GM15510 (cell line): Measurements from ENCODE around the gene TNFRSF1A.

Source experiments
- POLR2A ChIP-seq: IDR thresholded peaks from 3 replicates; pipeline ENCODE4 v1.6.1; 2011; ENCODE audit warnings: borderline replicate concordance; ENCODE audit not compliant: insufficient read length; ENCODE audit errors: extremely low read depth

Gene TNFRSF1A

DNA sequence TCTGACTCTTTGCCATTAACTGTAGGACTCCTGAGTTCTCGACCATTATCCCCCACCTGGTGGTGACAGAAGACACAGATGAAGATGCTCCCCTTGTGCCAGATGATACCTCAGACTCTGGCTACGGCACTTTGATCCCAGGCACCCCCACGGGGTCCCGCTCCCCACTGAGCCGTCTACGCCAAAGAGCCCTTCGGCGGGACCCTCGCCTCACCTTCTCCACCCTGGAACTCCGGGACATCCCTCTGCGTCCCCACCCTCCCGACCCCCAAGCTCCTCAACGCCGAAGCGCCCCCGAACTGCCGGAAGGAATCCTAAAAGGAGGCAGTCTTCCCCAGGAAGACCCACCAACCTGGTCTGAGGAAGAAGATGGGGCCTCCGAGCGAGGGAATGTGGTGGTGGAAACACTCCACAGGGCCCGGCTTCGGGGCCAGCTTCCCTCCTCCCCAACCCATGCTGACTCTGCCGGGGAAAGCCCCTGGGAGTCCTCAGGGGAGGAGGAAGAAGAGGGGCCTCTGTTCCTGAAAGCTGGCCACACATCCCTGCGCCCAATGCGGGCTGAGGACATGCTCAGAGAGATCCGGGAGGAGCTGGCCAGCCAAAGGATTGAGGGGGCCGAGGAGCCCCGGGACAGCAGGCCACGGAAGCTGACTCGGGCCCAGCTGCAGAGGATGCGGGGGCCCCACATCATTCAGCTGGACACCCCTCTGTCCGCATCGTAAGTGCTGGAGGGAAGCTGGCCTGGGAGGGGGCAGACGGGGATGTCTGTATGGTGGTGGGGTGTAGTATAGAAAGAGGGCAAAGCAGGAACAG, 14.4 kb downstream of the TNFRSF1A start:
- no peak for TF ChIP-seq POLR2A

DNA sequence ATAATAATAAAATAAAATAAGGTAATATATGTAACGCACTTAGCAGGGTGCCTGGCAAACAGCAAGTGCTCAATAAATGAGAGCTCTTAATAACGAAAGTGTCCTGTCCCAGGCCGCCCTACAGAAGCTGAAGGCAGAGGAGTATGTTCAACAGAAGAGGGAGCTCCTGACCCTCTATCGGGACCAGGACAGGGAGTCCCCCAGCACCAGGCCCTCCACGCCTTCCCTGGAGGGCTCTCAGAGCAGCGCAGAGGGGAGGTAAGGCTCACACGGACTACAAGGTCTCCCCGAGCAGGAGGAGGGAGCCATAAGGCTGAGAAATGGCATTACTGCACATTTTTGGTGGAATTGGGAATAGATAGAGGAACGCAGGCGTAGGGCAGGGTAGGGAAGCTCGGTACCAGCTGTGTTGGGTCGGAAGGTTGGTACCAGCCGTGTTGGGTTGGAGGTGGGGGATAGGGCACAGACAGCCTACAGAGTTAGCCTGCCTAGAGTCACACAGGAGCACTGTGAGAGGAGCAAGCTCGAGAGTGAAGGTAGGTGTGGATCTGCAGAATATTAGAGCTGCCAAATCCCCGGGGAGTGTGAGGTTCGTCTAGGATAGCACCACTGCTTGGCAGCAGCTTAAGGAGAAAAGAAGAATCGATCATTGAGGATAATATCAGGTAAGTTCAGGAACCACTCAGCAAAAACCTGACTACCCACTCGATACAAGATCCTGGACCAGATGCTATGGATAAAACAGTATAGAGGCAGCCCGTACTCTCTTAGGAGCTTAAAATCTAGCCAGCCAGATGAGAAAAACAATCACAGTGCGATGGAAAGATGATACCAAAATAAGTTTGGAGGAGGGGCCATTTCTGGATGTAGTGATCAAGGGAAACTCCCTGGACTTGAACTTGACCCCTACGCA, 15.3 kb downstream of the TNFRSF1A start:
- TF ChIP-seq POLR2A: no peak

DNA sequence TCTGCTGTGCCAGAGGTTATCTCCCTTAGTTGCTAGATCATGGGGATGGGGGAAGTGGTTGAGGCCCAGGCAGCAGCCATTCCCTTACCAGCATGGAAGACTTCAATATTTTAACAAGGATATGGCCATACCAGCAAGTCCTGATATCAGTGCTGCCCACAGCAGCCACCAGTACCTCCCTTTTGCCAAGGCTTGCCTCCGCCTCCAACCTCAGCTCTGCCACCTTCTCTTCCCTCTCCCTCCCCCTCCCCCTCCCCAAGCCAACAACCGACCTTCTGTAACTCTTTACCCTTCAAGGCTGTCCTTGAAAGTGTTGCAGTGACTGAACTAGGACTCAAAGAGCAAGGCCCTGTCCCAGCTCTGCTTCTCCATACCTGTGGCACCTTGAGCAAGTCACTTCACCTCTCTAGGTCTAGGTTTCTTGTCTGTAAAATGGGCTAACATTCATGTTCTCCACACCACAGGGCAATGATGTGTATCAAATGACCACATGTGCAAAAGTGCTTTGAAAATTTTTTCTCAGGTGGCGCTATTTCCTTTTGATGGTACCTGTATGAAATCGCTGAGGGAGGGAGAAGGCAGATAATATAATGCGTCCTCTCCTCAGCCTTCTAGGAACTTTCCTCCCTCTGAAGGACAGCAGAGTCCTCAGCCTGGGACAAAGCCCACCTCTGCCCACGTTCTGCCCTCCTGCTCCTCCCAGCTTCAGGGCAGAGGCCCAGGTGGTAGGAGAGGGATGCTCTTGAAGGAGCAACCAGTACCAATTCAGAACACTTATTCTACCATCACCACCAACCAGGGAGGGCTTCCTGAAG, 16.7 kb downstream of the TNFRSF1A start:
- no peak for TF ChIP-seq POLR2A

DNA sequence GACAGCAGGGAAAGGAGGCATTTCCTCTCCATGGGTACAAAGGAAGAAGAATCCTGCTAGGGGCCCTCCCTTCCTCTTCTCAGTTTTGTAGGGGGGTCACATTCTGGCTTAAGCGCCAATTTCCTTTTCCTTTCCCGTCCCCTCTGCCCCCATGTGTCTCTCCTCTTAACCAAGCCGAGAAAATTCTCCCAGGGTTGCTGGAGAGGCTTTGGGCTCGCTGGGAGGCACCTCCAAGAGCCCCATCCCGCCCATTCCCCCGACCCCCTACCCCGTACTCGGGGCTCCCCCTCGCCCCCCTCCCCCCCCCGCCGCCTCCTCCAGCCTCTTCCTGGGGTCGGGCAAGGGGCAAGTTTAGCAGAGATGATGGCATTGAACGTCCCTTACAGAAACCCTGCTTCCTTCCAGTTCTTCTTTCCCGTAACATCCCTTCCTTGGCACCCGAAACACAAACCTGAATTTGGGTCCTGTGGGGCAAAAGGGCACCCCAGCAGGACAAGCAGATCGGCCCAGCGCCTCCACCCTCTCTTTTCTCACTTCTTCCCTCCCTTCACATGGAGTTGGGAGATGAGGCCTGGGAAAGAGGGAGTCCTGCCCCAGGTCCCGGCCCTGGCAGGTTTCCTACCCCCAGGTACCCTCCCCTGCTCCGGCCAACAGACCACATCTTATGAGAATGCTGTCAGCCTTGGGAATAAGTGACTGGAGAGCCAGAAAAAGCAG, 17.7 kb downstream of the TNFRSF1A start:
- TF ChIP-seq POLR2A: no peak

DNA sequence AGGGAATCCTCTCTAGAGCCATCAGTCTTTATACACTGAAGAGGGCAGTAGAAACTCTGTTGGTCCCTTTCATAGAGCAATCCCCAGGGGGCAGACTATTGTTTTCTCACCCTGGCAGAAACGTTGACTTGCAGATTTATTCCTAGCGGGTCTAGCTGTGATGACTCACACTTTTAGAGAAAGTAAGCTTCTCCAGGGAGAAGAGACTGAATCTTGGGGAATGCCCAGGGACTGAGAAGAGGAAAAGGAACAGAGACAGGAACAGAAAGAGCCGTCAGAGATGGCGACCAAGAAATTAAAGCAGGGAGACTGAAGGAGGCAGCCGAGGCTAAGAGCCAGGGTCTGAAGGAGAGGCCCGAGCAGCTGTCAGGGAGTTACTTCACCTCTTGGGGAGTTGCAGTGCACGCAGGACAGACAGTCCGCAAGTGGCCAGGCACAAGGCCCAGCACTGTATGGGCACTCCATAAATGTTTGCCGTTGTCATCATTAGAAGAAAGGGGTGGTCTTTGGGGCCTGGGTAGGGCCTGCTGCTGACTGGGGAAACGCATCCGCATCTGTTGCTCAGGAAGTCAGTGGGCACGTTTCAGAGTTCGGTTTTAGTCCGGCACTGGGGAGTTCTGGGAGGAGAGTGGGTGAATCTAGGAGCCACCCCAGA, 18.4 kb downstream of the TNFRSF1A start:
- no peak for TF ChIP-seq POLR2A

DNA sequence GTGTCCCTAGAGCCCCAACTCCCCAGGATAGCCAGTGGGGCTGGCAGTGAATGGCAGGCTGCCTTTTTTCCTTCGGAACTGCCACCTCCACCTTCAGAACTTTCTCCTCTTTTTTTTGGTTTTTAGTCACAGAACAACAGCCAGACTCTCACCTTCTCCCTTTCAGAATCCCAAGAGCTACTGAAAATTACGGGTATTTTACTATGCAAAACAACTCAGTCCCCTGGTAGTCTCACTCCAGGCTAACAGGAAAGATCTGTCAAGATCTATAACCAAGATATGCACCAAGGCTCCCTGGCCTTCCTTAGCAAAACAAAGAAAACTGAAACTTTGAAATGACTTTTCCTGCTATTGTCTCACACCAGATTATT, 18.9 kb downstream of the TNFRSF1A start:
- TF ChIP-seq POLR2A: no peak

DNA sequence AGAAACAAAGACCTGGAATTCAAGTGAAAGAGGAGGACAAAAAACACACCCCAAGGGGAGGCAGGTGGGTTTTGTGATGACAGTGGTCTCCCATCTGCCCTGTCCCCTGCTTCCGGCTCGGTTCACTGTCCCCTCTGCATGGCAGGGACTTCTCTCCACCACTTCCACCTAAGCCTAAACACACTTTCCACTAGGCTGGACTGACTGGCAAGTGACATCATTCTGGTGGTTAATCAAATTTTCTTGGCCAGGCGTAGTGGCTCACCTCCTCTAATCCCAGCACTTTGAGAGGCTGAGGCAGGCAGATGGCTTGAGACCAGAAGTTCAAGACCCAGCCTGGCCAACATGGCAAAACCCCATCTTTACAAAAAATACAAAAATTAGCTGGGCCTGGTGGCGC, 19.5 kb downstream of the TNFRSF1A start:
- TF ChIP-seq POLR2A: no peak

DNA sequence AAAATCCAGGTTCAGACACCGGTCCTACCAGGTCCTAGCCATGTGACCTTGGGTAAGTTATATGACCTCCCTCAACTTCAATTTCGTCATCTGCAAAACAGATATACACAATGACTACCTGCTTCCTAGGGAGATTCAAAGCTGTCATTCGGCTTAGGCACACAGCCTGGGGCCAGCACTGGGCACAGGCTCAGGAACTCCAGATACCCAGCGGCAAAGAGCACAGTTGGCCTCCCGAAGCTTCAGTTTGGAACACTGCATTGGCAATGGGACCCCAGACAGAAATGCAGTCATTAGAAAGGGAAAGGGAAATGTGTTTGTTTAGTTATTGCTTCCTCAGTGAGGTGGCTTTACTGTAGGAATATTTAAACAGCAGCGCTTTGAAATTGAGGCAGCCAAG, 20.0 kb downstream of the TNFRSF1A start:
- no peak for TF ChIP-seq POLR2A

DNA sequence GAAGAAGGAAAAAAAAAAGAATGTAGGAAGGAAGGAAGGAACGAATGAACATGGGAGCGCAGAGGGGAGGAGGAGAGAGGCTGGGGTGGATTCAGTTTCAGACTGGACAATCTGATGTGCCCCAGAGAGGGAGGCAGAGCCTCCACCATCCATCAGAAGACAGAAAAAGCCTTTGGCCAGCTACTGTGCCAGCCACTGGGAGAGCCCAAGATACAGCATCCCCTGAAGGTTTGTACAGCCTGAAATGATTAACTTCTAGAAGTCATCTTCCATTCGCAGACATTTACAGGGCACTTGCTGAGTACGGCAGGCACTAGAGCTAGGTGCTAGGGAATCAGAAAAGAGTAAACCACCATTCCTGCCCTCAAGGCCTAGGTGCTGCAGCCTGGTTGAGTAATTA, 22.4 kb downstream of the TNFRSF1A start:
- TF ChIP-seq POLR2A: no peak

DNA sequence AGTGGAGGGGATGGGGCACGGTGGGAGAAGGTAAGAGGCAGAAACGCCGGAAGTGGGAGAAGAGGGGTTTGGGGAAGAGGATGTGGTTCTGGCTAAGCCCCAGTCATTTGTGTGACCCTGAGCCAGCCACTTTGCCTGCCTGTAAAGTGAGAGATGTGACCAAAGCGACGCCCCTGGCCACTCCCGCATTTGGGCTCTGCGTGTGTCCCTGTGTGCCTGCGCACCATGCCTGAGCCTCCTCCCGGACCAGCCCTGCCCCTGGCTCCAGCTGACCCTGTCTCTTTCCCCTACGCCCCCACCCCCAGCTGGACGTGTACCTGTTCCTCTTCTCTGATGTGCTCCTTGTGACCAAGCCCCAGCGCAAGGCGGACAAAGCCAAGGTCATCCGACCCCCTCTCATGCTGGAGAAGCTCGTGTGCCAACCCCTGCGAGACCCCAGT, 23.4 kb downstream of the TNFRSF1A start:
- TF ChIP-seq POLR2A: no peak

DNA sequence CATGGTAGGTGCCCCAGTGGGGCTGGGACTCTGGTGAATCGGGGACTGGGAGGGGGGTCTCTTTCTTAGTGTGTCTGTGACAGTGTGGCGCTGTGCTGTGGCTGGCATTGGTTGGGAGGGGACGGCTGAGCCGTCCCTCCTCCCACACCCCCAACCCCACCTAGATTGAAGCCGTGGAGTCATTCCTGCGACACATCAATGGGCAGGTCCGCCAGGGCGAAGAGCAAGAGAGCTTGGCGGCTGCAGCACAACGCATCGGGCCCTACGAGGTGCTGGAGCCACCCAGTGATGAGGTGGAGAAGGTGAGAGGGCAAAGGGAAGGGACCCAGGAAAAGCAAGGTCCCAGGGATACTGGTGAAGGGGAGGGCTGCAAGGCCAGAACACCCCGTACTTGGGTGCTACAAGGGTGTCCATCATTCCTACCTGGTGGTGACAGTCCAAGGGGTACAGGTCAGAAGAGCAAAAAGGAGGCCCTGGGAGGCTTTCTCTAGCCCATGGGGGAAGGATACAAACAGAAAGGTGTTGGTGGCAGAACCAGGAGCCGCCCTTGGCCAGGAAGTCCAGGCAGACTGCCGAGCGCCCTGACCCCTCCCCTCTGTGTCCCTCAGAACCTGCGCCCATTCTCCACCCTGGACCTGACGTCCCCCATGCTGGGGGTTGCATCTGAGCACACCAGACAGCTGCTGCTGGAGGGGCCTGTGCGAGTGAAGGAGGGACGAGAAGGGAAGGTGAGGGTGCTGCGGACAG, 24.0 kb downstream of the TNFRSF1A start:
- TF ChIP-seq POLR2A: no peak

DNA sequence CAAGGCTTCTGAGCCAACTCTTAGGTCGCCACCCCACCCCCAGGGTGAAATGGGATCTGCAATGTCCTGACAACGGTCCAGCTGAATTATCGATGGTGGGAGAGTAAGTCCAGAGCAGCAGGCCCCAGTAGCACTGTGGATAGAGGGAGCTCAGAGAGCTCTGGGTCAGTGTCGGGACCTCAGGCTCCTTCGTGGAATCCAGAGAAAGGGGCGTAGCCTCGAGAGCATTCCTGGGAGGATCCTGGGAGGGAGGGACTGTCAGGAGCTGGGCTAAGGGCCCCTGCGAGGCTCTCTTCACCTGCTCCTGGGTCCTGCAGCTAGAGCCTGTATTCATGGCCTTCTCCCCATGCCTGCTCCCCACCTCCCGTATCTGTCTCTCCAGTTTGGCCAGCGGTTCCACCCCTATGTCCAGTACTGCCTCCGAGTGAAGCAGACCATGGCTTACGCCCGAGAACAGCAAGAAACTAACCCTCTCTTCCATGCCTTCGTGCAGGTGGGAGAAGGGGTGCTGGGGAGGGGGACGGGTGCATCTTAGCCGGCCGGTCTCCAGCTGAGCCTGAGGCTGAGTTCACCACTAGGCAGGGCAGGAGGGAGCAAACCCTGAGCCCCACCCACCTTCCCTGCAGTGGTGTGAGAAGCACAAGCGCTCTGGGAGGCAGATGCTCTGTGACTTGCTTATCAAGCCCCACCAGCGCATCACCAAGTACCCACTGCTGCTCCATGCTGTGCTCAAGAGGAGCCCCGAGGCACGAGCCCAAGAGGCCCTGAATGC, 24.8 kb downstream of the TNFRSF1A start:
- no peak for TF ChIP-seq POLR2A
